Measurements from ENCODE around the gene ALK.
"Not testable (repeated sequence)": the region's sequence is repeated elsewhere in the genome, so short reads cannot be mapped to it uniquely, and the experiment has no call there.

Gene ALK

DNA sequence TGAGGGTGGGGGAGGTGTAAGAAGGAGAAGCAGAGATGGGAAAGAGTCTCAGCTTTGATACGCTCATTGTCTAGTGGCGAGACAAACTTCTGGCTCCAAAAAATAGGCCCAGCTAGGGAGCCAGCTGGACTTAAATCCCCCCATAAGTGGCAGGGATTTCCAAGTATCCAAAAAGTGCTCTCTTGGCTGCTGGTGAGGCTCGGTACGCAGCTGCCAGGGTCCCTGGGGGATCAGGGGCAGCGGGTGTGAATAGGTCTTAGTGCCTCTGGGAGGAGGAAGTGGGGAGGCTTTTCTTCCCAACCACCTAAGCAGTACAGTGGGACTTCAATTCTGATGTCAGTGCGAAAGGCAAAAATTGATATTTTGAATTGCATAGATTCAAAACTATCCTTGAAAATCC, 73.5 kb downstream of the ALK start:
- H3K4me1 ChIP-seq (ENCODE audit: control insufficient read depth, insufficient read depth, low read length), result no peaks in the 10 kb centered on the region
- WGBS, 2 experiments, result 68 to 69% methylated on average over 6 of the region's 6 CpGs
- no peak overlapping the region for H3K27ac ChIP-seq (ENCODE audit: insufficient read depth, low read depth, low read length, poor library complexity, severe bottlenecking)
- H3K9me3 ChIP-seq (ENCODE audit: control insufficient read depth, low read length), result no peaks in the 10 kb centered on the region
- no peaks in the 10 kb centered on the region for H3K36me3 ChIP-seq (ENCODE audit: control insufficient read depth, insufficient read depth, low read length)
- H3K4me3 ChIP-seq (ENCODE audit: insufficient read depth, low read depth, low read length), result no peak overlapping the region
- no peaks in the 10 kb centered on the region for H3K27me3 ChIP-seq (ENCODE audit: control insufficient read depth, insufficient read depth, low read length, poor library complexity, severe bottlenecking)

DNA sequence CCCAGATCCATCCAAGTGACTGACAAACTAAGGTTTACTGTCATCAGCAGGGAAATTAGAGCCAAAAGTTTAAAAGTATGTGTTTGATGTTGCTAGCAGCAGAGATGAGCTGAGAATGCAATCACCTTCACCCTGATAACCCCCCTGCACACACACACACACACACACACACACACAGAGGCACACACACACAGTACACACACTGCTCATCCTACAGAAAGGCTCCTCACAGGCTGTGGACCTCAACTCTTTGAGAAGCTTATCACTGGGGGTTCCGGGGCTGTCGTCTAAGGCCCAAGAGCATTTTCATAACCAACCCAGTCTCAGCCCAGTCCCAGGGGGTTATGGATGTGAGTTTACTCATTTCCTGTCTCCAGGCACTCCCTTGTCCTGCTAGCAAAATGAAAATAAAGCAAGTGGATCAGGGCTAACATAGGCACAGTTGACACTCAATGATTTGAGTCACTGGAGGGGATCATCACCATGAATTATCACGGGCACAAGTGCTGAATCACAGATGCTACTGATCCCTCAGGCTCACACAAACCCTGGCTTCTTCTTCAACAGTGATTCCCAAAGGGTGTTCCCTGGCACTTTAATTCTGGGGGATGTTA, 76.6 kb downstream of the ALK start:
- no peaks in the 10 kb centered on the region for H3K4me1 ChIP-seq (ENCODE audit: control insufficient read depth, insufficient read depth, low read length)
- no peak overlapping the region for H3K27ac ChIP-seq (ENCODE audit: insufficient read depth, low read depth, low read length, poor library complexity, severe bottlenecking)
- H3K27me3 ChIP-seq (ENCODE audit: control insufficient read depth, insufficient read depth, low read length, poor library complexity, severe bottlenecking), result no peaks in the 10 kb centered on the region
- 89% methylated on average over 3 of the region's 3 CpGs for WGBS, 2 experiments
- H3K36me3 ChIP-seq (ENCODE audit: control insufficient read depth, insufficient read depth, low read length), result no peaks in the 10 kb centered on the region
- H3K9me3 ChIP-seq (ENCODE audit: control insufficient read depth, low read length), result no peaks in the 10 kb centered on the region
- H3K4me3 ChIP-seq (ENCODE audit: insufficient read depth, low read depth, low read length), result no peak overlapping the region

DNA sequence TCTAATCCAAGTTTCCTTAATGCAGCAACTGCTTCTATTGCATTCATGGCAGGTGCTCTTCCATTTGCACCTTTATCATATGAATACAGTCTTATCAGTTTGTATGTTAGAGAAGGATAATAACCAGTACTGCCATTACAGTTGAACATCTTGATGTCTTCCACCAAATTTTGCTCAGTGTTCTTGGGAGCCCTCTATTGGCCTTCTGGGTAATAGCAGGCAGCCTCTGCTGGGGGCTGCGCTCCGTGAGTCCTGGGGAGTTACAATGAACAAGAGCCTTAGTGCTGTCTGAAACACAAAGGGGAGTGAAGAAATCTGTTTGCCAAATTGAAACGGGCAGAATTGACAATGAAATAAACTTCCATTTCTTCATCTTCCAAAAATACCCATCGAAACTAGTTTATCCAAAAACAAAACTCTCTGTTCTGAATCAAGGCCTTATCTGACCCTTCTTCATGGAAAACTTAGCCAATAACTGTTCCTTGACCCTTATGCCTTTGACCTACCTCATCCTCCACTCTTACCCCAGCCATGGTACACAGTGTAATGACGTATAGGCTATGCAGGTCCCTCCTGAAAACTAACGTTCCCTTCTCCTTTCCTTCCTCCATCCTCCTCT, 79.9 kb downstream of the ALK start:
- Histone ChIP-seq H3K4me3 (ENCODE audit: insufficient read depth, low read depth, low read length) (no peak overlapping the region), H3K27me3 (ENCODE audit: control insufficient read depth, insufficient read depth, low read length, poor library complexity, severe bottlenecking) (no peaks in the 10 kb centered on the region), H3K36me3 (ENCODE audit: control insufficient read depth, insufficient read depth, low read length) (no peaks in the 10 kb centered on the region), H3K27ac (ENCODE audit: insufficient read depth, low read depth, low read length, poor library complexity, severe bottlenecking) (no peak overlapping the region), H3K9me3 (ENCODE audit: control insufficient read depth, low read length) (no peaks in the 10 kb centered on the region), H3K4me1 (ENCODE audit: control insufficient read depth, insufficient read depth, low read length) (no peaks in the 10 kb centered on the region)
- WGBS, 2 experiments, result 52% methylated on average over 6 of the region's 6 CpGs

DNA sequence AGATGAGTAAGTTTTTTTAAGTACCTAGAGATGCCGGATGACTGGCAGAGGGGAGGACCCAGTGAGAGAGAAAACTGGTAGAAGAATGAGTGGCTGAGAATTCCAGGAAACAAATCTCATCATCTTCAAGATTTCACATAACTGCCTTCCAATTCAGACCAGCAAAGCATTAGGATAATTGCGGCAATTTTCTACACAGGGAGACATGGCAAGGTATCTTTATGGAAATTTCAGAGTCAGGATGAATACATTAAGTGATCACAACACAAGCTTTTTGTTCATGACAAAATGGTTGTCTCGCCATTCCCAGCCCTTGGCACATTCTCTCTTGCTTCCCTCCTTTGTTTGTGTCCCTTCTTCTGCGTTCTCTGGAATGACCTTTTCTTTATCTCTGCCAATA, 82.1 kb downstream of the ALK start:
- Histone ChIP-seq H3K9me3 (ENCODE audit: control insufficient read depth, low read length) (no peaks in the 10 kb centered on the region), H3K27me3 (ENCODE audit: control insufficient read depth, insufficient read depth, low read length, poor library complexity, severe bottlenecking) (no peaks in the 10 kb centered on the region), H3K4me3 (ENCODE audit: insufficient read depth, low read depth, low read length) (no peak overlapping the region), H3K27ac (ENCODE audit: insufficient read depth, low read depth, low read length, poor library complexity, severe bottlenecking) (no peak overlapping the region), H3K4me1 (ENCODE audit: control insufficient read depth, insufficient read depth, low read length) (no peaks in the 10 kb centered on the region), H3K36me3 (ENCODE audit: control insufficient read depth, insufficient read depth, low read length) (no peaks in the 10 kb centered on the region)
- WGBS, 2 experiments, result 87 to 89% methylated on average over 3 of the region's 4 CpGs

DNA sequence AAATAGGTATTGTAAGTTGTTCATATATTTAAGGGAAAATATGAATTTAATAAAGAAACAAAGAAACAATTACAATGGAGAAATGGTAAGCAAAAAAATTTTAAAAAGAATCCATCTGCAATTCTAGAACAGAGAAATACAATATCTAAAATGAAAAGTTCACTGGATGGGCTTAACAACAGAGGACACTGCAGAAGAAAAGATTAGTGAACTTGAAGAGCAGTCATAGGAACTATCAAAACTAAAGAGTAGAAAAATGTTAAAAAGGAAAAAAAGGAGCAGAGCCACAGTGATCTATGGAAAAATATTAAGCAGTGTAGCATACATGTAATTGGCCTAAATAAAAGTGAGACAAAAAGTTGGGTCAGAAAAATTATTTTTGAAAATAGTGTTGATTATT, 83.5 kb downstream of the ALK start:
- no peaks in the 10 kb centered on the region for H3K36me3 ChIP-seq (ENCODE audit: control insufficient read depth, insufficient read depth, low read length)
- H3K4me3 ChIP-seq (ENCODE audit: insufficient read depth, low read depth, low read length), result no peak overlapping the region
- H3K4me1 ChIP-seq (ENCODE audit: control insufficient read depth, insufficient read depth, low read length), result no peaks in the 10 kb centered on the region
- no peaks in the 10 kb centered on the region for H3K27me3 ChIP-seq (ENCODE audit: control insufficient read depth, insufficient read depth, low read length, poor library complexity, severe bottlenecking)
- H3K27ac ChIP-seq (ENCODE audit: insufficient read depth, low read depth, low read length, poor library complexity, severe bottlenecking), result no peak overlapping the region
- H3K9me3 ChIP-seq (ENCODE audit: control insufficient read depth, low read length), result no peaks in the 10 kb centered on the region

DNA sequence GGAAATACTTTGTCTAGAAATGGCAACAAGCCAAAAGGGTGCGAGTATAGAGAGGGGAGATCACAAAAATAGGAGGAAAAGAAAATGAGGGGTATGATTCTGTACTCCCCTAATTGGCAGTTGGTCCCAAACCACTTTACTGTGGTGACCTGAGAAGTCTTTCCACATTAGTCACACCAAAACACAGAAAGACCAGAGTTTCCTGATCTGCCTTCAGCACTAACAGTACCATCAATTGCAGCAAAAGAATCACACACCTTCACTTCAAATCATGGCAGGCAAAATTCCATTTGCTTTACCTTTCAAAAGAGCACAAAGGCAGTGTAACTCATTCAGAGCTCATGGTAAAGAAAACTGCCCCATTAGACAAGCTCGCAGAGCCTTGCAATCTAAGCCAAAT, 86.8 kb downstream of the ALK start:
- Histone ChIP-seq H3K36me3 (ENCODE audit: control insufficient read depth, insufficient read depth, low read length) (no peaks in the 10 kb centered on the region), H3K27ac (ENCODE audit: insufficient read depth, low read depth, low read length, poor library complexity, severe bottlenecking) (no peak overlapping the region), H3K9me3 (ENCODE audit: control insufficient read depth, low read length) (no peaks in the 10 kb centered on the region), H3K4me1 (ENCODE audit: control insufficient read depth, insufficient read depth, low read length) (no peaks in the 10 kb centered on the region), H3K4me3 (ENCODE audit: insufficient read depth, low read depth, low read length) (no peak overlapping the region), H3K27me3 (ENCODE audit: control insufficient read depth, insufficient read depth, low read length, poor library complexity, severe bottlenecking) (no peaks in the 10 kb centered on the region)
- WGBS, 2 experiments, result 84 to 87% methylated on average over 2 of the region's 2 CpGs

DNA sequence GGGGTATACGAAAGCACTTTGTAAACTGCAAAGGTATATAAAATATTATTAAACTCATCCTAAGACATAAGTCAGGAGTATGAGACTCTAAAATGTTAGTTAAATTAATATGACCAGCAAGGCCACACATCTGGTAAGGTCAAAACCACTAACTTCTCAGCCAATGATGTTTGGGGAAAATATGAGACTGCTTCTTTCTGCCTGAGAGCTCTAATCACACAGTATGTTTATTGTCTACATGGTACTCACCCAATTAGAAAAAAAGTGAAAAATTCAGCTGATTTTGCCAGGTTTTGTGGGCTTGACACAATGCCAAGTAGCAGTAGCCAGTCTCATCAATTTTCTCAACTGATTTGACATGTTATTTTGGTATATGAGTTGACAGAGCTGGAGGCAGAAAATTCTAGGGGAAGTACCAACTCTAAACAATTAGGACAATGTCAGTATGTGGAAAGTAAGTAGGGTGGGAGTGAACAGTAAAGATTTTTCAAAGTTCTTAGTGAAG, 87.3 kb downstream of the ALK start:
- H3K4me1 ChIP-seq (ENCODE audit: control insufficient read depth, insufficient read depth, low read length), result no peaks in the 10 kb centered on the region
- no CpG with 5 or more reads among the region's 1 CpG for WGBS, 2 experiments
- no peaks in the 10 kb centered on the region for H3K9me3 ChIP-seq (ENCODE audit: control insufficient read depth, low read length)
- H3K27ac ChIP-seq (ENCODE audit: insufficient read depth, low read depth, low read length, poor library complexity, severe bottlenecking), result no peak overlapping the region
- no peaks in the 10 kb centered on the region for H3K27me3 ChIP-seq (ENCODE audit: control insufficient read depth, insufficient read depth, low read length, poor library complexity, severe bottlenecking)
- no peak overlapping the region for H3K4me3 ChIP-seq (ENCODE audit: insufficient read depth, low read depth, low read length)
- H3K36me3 ChIP-seq (ENCODE audit: control insufficient read depth, insufficient read depth, low read length), result no peaks in the 10 kb centered on the region

DNA sequence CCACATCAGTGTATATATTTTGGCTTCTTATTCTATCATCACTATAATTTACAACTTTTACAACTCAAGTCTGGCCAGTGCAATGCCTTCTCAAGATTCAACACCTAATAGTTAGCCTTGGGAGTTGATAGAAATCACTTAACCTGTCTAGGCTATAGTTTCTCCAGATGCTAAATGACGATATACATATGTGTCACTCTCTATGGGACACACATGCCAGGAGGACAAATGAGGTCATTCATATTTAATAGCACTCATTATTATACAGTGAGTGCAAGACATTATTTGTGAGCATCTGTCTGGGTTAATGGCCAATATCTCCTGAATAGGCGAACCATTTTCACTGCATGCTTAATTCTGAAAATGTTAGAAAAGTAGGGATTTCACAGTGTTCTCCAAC, 89.8 kb downstream of the ALK start:
- Histone ChIP-seq H3K36me3 (ENCODE audit: control insufficient read depth, insufficient read depth, low read length) (no peaks in the 10 kb centered on the region), H3K9me3 (ENCODE audit: control insufficient read depth, low read length) (no peaks in the 10 kb centered on the region), H3K4me1 (ENCODE audit: control insufficient read depth, insufficient read depth, low read length) (no peaks in the 10 kb centered on the region), H3K27me3 (ENCODE audit: control insufficient read depth, insufficient read depth, low read length, poor library complexity, severe bottlenecking) (no peaks in the 10 kb centered on the region), H3K4me3 (ENCODE audit: insufficient read depth, low read depth, low read length) (no peak overlapping the region), H3K27ac (ENCODE audit: insufficient read depth, low read depth, low read length, poor library complexity, severe bottlenecking) (no peak overlapping the region)
- 94% methylated on average over 1 to 2 of the region's 2 CpGs for WGBS, 2 experiments

DNA sequence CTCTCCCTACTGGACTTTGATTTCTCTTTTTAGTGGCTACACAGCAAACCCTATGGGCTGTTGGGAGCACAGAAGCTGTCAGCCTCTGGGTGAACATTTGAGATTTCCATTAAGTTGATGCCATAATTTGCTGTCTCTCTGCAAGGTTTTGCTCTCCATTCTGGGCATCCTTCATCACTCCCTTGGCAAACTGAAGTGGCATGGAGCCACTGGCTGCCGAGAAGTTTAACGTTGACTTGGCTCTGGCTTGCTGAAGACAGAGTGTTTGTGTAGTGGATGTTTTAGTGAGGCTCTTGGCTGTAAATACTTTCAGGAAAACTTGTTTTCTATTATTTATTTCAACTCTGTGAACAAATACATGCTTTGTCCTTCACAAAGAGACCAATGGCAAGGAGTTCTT, 91.5 kb downstream of the ALK start:
- no peaks in the 10 kb centered on the region for H3K9me3 ChIP-seq (ENCODE audit: control insufficient read depth, low read length)
- 100% methylated on average over 2 of the region's 2 CpGs for WGBS, 2 experiments
- no peak overlapping the region for H3K27ac ChIP-seq (ENCODE audit: insufficient read depth, low read depth, low read length, poor library complexity, severe bottlenecking)
- no peaks in the 10 kb centered on the region for H3K4me1 ChIP-seq (ENCODE audit: control insufficient read depth, insufficient read depth, low read length)
- no peaks in the 10 kb centered on the region for H3K36me3 ChIP-seq (ENCODE audit: control insufficient read depth, insufficient read depth, low read length)
- no peaks in the 10 kb centered on the region for H3K27me3 ChIP-seq (ENCODE audit: control insufficient read depth, insufficient read depth, low read length, poor library complexity, severe bottlenecking)
- no peak overlapping the region for H3K4me3 ChIP-seq (ENCODE audit: insufficient read depth, low read depth, low read length)

DNA sequence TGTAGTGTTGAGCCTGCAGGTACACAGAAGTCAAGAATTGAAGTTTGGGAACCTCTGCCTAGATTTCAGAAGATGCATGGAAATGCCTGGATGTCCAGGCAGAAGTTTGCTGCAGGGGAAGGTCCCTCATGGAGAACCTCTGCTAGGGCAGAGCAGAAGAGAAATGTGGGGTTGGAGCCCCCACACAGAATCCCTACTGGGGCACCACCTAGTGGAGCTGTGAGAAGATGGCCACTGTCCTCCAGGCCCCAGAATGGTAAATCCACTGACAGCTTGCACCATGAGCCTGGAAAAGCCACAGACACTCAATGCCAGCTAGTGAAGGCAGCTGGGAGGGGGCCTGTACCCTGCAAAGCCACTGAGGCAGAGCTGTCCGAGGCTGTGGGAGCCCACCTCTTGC, 97.2 kb downstream of the ALK start:
- not testable (repeated sequence) for H3K4me3 ChIP-seq (ENCODE audit: insufficient read depth, low read depth, low read length); H3K27me3 ChIP-seq (ENCODE audit: control insufficient read depth, insufficient read depth, low read length, poor library complexity, severe bottlenecking); H3K36me3 ChIP-seq (ENCODE audit: control insufficient read depth, insufficient read depth, low read length); H3K4me1 ChIP-seq (ENCODE audit: control insufficient read depth, insufficient read depth, low read length); H3K27ac ChIP-seq (ENCODE audit: insufficient read depth, low read depth, low read length, poor library complexity, severe bottlenecking); H3K9me3 ChIP-seq (ENCODE audit: control insufficient read depth, low read length)
- 81 to 87% methylated on average over 1 of the region's 1 CpG for WGBS, 2 experiments

All from ectodermal cell (in vitro differentiated cells).